GM10266 (cell line): ENCODE data around the gene RND1.
A peak's percentile ranks its signal among the peaks of the same experiment; 100 is the strongest.

Experiments used
- DNase-seq: peaks from one replicate; pipeline ENCODE4 v3.0.0; 2012; ENCODE audit errors: extremely low spot score
- CTCF ChIP-seq: IDR thresholded peaks from 2 replicates; pipeline ENCODE4 v1.5.1; 2012; ENCODE audit warnings: mild to moderate bottlenecking, low read depth; ENCODE audit not compliant: control insufficient read depth, insufficient read depth; ENCODE audit errors: missing control alignments

Gene RND1

GRCh38 chr12:48818831-48819590 lies 46.7 kb downstream of the RND1 start:
- no peak for TF ChIP-seq CTCF
- DNase-seq = no peak

- peak; percentile 86 for DNase-seq
- no peak for TF ChIP-seq CTCF
Observed at GRCh38 chr12:48817873-48818830, 47.5 kb downstream of the RND1 start, which contains the start of gene CACNB3. CACNB3 (plus strand) TSS chr12:48818496; CDS start chr12:48818930, 434 bp downstream.

- TF ChIP-seq CTCF = no peak
- no peak for DNase-seq
Observed at GRCh38 chr12:48816143-48816854, 49.4 kb downstream of the RND1 start.

GRCh38 chr12:48815126-48816110 lies 50.3 kb downstream of the RND1 start:
- peak; percentile 64 for DNase-seq
- peak; percentile 1 for TF ChIP-seq CTCF

GRCh38 chr12:48814262-48815125 lies 51.2 kb downstream of the RND1 start:
- TF ChIP-seq CTCF = peak; percentile 100
- DNase-seq = peak; percentile 93
